Prostate gland (tissue), 2 donors: ENCODE measurements around the gene PDK4.

ENCODE experiments used
- POLR2AphosphoS5 ChIP-seq: sonication (generic); formaldehyde crosslinking; IDR thresholded peaks from one replicate; pipeline ENCODE4 v1.6.1; 2017; ENCODE audit warnings: antibody characterized with exemption
- TF ChIP-seq, protein P1 (sequence below), 4 experiments: fragments of 200-600 bp in 2 of 4; fragments of 450-650 bp in 2 of 4; sonication (generic) in 2 of 4; IDR thresholded peaks; 1 replicate in 3 of 4; 2 replicates in 1 of 4; pipeline ENCODE4 v1.5.1; 2016 to 2019; ENCODE audit warnings: antibody characterized with exemption in 4 of 4, mild to moderate bottlenecking in 2 of 4, moderate library complexity in 2 of 4

DNA sequence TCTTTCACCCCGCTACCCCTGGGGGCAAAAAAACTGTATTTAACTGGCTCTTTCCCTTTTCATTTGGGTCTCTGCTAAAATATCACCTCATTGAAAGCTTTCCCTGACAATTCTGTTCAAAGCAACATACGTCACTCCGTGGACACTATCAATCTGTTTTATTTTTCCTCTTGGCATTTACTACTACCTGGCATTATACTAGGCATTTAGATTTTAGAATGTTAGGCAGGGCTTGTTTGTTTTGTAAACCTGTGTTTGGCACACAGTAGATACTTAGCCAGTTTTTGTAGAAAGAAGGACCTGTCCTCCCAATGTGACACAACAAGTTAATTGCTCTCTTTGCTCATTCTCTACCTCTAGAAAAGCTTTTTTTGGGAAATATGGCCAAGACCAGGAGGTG is 26.5 kb upstream of the PDK4 start:
- TF ChIP-seq, protein P1, sequence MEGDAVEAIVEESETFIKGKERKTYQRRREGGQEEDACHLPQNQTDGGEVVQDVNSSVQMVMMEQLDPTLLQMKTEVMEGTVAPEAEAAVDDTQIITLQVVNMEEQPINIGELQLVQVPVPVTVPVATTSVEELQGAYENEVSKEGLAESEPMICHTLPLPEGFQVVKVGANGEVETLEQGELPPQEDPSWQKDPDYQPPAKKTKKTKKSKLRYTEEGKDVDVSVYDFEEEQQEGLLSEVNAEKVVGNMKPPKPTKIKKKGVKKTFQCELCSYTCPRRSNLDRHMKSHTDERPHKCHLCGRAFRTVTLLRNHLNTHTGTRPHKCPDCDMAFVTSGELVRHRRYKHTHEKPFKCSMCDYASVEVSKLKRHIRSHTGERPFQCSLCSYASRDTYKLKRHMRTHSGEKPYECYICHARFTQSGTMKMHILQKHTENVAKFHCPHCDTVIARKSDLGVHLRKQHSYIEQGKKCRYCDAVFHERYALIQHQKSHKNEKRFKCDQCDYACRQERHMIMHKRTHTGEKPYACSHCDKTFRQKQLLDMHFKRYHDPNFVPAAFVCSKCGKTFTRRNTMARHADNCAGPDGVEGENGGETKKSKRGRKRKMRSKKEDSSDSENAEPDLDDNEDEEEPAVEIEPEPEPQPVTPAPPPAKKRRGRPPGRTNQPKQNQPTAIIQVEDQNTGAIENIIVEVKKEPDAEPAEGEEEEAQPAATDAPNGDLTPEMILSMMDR (IDR thresholded peaks at IDR 0.05) = no peak
- TF ChIP-seq POLR2AphosphoS5 = no peak
